LNCaP clone FGC (cell line): ENCODE results near the gene TTBK2.
A peak's percentile ranks its signal among the peaks of the same experiment; 100 is the strongest.

ENCODE experiments used
- DNase-seq: peaks from one replicate; pipeline ENCODE4 v3.0.0-alpha.2; 2011; ENCODE audit warnings: low read depth
- H3K4me3 ChIP-seq: 2 replicates; pipeline ENCODE4 v1.5.1; 2011; ENCODE audit warnings: mild to moderate bottlenecking, low read depth, low read length, control low read depth
- TF ChIP-seq, protein P1 (sequence below): IDR thresholded peaks from 2 replicates; pipeline ENCODE4 v1.5.1; 2012; ENCODE audit warnings: mild to moderate bottlenecking; ENCODE audit not compliant: control insufficient read depth, insufficient read depth; ENCODE audit errors: extremely low read depth

TTBK2 gene

GRCh38 chr15:42727750-42728381, 192.7 kb downstream of the TTBK2 start:
- DNase-seq, result no peak
- TF ChIP-seq, protein P1, sequence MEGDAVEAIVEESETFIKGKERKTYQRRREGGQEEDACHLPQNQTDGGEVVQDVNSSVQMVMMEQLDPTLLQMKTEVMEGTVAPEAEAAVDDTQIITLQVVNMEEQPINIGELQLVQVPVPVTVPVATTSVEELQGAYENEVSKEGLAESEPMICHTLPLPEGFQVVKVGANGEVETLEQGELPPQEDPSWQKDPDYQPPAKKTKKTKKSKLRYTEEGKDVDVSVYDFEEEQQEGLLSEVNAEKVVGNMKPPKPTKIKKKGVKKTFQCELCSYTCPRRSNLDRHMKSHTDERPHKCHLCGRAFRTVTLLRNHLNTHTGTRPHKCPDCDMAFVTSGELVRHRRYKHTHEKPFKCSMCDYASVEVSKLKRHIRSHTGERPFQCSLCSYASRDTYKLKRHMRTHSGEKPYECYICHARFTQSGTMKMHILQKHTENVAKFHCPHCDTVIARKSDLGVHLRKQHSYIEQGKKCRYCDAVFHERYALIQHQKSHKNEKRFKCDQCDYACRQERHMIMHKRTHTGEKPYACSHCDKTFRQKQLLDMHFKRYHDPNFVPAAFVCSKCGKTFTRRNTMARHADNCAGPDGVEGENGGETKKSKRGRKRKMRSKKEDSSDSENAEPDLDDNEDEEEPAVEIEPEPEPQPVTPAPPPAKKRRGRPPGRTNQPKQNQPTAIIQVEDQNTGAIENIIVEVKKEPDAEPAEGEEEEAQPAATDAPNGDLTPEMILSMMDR, result no peak
- no peak overlapping the region for H3K4me3 ChIP-seq

GRCh38 chr15:42726114-42726513, 194.5 kb downstream of the TTBK2 start:
- DNase-seq, result no peak
- TF ChIP-seq, protein P1, result no peak

GRCh38 chr15:42725331-42725903, 195.2 kb downstream of the TTBK2 start:
- no peak for DNase-seq
- no peak overlapping the region for H3K4me3 ChIP-seq
- TF ChIP-seq, protein P1, result no peak

More at GRCh38 chr15:42726114-42726513, 194.5 kb downstream of the TTBK2 start:
- no peak overlapping the region for H3K4me3 ChIP-seq

- H3K4me3 ChIP-seq, result no peak overlapping the region
- TF ChIP-seq, protein P1, result no peak
Measured at GRCh38 chr15:42724276-42724675, 196.3 kb downstream of the TTBK2 start.

GRCh38 chr15:42723068-42723467, 197.5 kb downstream of the TTBK2 start:
- TF ChIP-seq, protein P1, result peak; percentile 65
- no peak overlapping the region for H3K4me3 ChIP-seq
- peak; percentile 19 for DNase-seq

More at GRCh38 chr15:42724276-42724675, 196.3 kb downstream of the TTBK2 start:
- no peak for DNase-seq

DNA sequence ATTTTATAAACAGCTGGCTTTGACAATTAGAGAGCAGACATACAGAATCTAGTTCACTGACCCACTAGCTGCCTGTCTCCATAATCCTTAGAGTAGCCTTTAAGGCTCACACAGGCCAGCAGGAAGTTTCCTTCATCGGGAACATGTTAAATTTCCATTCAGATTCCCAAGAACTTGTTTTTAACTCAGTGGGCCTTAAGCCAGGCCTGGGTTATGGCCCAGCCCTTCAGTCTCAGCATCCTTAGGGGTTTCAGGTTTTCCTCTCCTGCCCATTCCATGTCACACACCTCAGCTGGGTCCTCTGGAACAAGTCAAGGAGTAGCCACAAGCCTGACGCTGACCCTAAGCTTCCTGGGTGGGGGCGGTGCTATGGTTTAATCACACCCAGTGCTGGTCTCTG, 198.7 kb downstream of the TTBK2 start:
- no peak overlapping the region for H3K4me3 ChIP-seq
- TF ChIP-seq, protein P1, result no peak
- no peak for DNase-seq
